DOHH2 (cell line): Measurements from ENCODE around the gene PADI1.

Experiments
- H3F3A ChIP-seq: fragments of 200-600 bp; sonication (generic), shearing (Covaris generic); 2 replicates; pipeline ENCODE4 v1.6.0; 2016; ENCODE audit warnings: antibody characterized with exemption, mild to moderate bottlenecking; ENCODE audit not compliant: control insufficient read depth, insufficient read depth
- H3K27ac ChIP-seq: fragments of 200-600 bp; sonication (generic); 2 replicates; pipeline ENCODE4 v1.5.1; 2014; ENCODE audit warnings: low read depth, mild to moderate bottlenecking, low read length, moderate library complexity
- H3K27me3 ChIP-seq: fragments of 200-600 bp; sonication (generic); 2 replicates; pipeline ENCODE4 v1.6.1; 2014; ENCODE audit warnings: mild to moderate bottlenecking, low read length, mixed read lengths; ENCODE audit not compliant: control insufficient read depth
- H3K36me3 ChIP-seq: fragments of 200-600 bp; sonication (generic); 2 replicates; pipeline ENCODE4 v1.6.1; 2014; ENCODE audit warnings: mild to moderate bottlenecking, low read length, moderate library complexity, mixed read lengths; ENCODE audit not compliant: control insufficient read depth
- H3K4me1 ChIP-seq: fragments of 200-600 bp; sonication (generic); 2 replicates; pipeline ENCODE4 v1.6.1; 2014; ENCODE audit warnings: mild to moderate bottlenecking, low read length, mixed read lengths; ENCODE audit not compliant: control insufficient read depth
- H3K4me2 ChIP-seq: fragments of 200-600 bp; sonication (generic); 2 replicates; pipeline ENCODE4 v1.6.0; 2014; ENCODE audit warnings: mild to moderate bottlenecking, low read length, moderate library complexity
- H3K4me3 ChIP-seq: fragments of 200-600 bp; sonication (generic); 2 replicates; pipeline ENCODE4 v1.5.1; 2014; ENCODE audit warnings: mild to moderate bottlenecking, low read length, mixed read lengths
- H3K79me2 ChIP-seq: fragments of 200-600 bp; sonication (generic); 2 replicates; pipeline ENCODE4 v1.6.1; 2014; ENCODE audit warnings: mild to moderate bottlenecking, low read length, mixed read lengths; ENCODE audit not compliant: control insufficient read depth
- H3K9me2 ChIP-seq: fragments of 200-600 bp; sonication (generic); replicated peaks from 2 replicates; pipeline ENCODE4 v1.6.1; 2014; ENCODE audit warnings: mild to moderate bottlenecking, low read length, mixed read lengths; ENCODE audit not compliant: control insufficient read depth
- H3K9me3 ChIP-seq: fragments of 200-600 bp; sonication (generic); 2 replicates; pipeline ENCODE4 v1.6.1; 2014; ENCODE audit warnings: antibody characterized with exemption, low read length, mixed read lengths; ENCODE audit not compliant: control insufficient read depth, insufficient read depth
- H4K20me1 ChIP-seq: fragments of 200-600 bp; sonication (generic); 2 replicates; pipeline ENCODE4 v1.6.0; 2014; ENCODE audit warnings: low read depth, mild to moderate bottlenecking, antibody characterized with exemption, low read length, moderate library complexity; ENCODE audit not compliant: control insufficient read depth, insufficient read depth
- CTCF ChIP-seq: fragments of 200-600 bp; sonication (generic); IDR thresholded peaks from one replicate; pipeline ENCODE4 v1.5.1; 2014; ENCODE audit warnings: antibody characterized with exemption, mild to moderate bottlenecking, low read depth, low read length; ENCODE audit not compliant: poor library complexity, severe bottlenecking
- EZH2phosphoT487 ChIP-seq: fragments of 200-600 bp; sonication (generic); IDR thresholded peaks from 2 replicates; pipeline ENCODE4 v1.6.1; 2017; ENCODE audit warnings: borderline replicate concordance, mild to moderate bottlenecking, antibody characterized with exemption, low read length, moderate library complexity, mixed read lengths

The PADI1 gene

GRCh38 chr1:17215545-17215890 lies 10.6 kb downstream of the PADI1 start:
- Histone ChIP-seq H3K9me3 (no peaks in the 10 kb centered on the region), H3K4me3 (no peak overlapping the region), H3K27ac (no peak overlapping the region), H3K27me3 (peaks cover 5% of the 10 kb centered on the region; the same call in 1 of the 2 replicates), H4K20me1 (no peaks in the 10 kb centered on the region), H3K36me3 (no peaks in the 10 kb centered on the region), H3K4me1 (no peaks in the 10 kb centered on the region), H3F3A (no peaks in the 10 kb centered on the region), H3K9me2 (no peaks in the 10 kb centered on the region), H3K4me2 (no peak overlapping the region), H3K79me2 (no peaks in the 10 kb centered on the region)
- no peak for TF ChIP-seq CTCF
- no peak for TF ChIP-seq EZH2phosphoT487

- Histone ChIP-seq H4K20me1 (no peaks in the 10 kb centered on the region), H3K4me2 (no peak overlapping the region), H3K27ac (no peak overlapping the region), H3K36me3 (no peaks in the 10 kb centered on the region), H3K4me1 (no peaks in the 10 kb centered on the region), H3K4me3 (no peak overlapping the region), H3K27me3 (peaks cover 5% of the 10 kb centered on the region; the same call in 1 of the 2 replicates), H3K9me2 (no peaks in the 10 kb centered on the region), H3K79me2 (no peaks in the 10 kb centered on the region), H3K9me3 (no peaks in the 10 kb centered on the region), H3F3A (no peaks in the 10 kb centered on the region)
- no peak for TF ChIP-seq EZH2phosphoT487
- TF ChIP-seq CTCF, result no peak
These were observed 11.2 kb downstream of the PADI1 start for GRCh38 chr1:17216078-17216477.

GRCh38 chr1:17217607-17218006 lies 12.7 kb downstream of the PADI1 start:
- Histone ChIP-seq H3K79me2 (no peaks in the 10 kb centered on the region), H3K9me3 (no peaks in the 10 kb centered on the region), H3K27me3 (peaks cover 1% of the 10 kb centered on the region; the same call in 1 of the 2 replicates), H3K4me1 (no peaks in the 10 kb centered on the region), H3K4me3 (no peak overlapping the region), H3K9me2 (no peaks in the 10 kb centered on the region), H3K36me3 (no peaks in the 10 kb centered on the region), H3K4me2 (no peak overlapping the region), H3F3A (no peaks in the 10 kb centered on the region), H4K20me1 (no peaks in the 10 kb centered on the region), H3K27ac (no peak overlapping the region)
- no peak for TF ChIP-seq EZH2phosphoT487
- TF ChIP-seq CTCF, result no peak

- Histone ChIP-seq H3K27me3 (no peaks in the 10 kb centered on the region), H3K4me2 (no peak overlapping the region), H3K4me3 (no peak overlapping the region), H3K79me2 (no peaks in the 10 kb centered on the region), H3K4me1 (no peaks in the 10 kb centered on the region), H3K9me3 (no peaks in the 10 kb centered on the region), H3K36me3 (no peaks in the 10 kb centered on the region), H4K20me1 (no peaks in the 10 kb centered on the region), H3F3A (no peaks in the 10 kb centered on the region), H3K9me2 (no peaks in the 10 kb centered on the region), H3K27ac (no peak overlapping the region)
- TF ChIP-seq EZH2phosphoT487 (no peak), CTCF (no peak)
These were observed 14.0 kb downstream of the PADI1 start for GRCh38 chr1:17218939-17219338.
